H1 (cell line): ENCODE data around the gene FRMPD4.

ENCODE experiments used
- POLR2AphosphoS5 ChIP-seq: IDR thresholded peaks from 2 replicates; pipeline ENCODE4 v1.6.1; 2011; ENCODE audit warnings: low read depth, low read length
- SP1 ChIP-seq: IDR thresholded peaks from 2 replicates; pipeline ENCODE4 v1.6.1; 2011; ENCODE audit warnings: low read depth, low read length
- ZNF274 ChIP-seq: IDR thresholded peaks from 2 replicates; pipeline ENCODE4 v1.7.0; 2012; ENCODE audit warnings: low read length, borderline replicate concordance; ENCODE audit errors: extremely low read depth
- TF ChIP-seq, protein P1 (sequence below), 3 experiments: IDR thresholded peaks; 1 replicate in 2 of 3; 2 replicates in 1 of 3; pipeline versions ENCODE4 v1.5.1 to v1.6.1; 2011; ENCODE audit warnings: low read length in 3 of 3, mild to moderate bottlenecking in 3 of 3, inconsistent platforms in 2 of 3, low read depth in 1 of 3, moderate library complexity in 1 of 3; ENCODE audit not compliant: insufficient read depth in 1 of 3; ENCODE audit errors: control extremely low read depth in 1 of 3

DNA sequence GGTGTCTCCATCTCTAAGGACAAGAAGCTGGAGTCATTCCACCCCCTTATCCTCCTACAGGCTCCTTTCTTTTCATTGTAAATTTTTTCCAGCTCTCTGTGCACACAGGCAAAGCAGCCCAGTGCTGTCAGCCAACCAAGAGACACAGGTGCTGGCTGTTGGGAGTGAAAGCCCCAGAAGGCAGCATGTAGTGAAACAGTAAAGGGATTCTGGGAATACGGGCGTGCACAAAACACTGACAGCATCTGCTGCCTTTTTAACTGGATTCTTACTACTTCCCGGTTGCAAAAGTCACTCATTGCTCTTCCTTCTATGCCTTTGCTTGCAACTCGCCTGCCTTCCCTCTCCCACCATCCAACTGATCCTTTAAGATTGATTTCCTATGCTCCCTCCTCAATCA, 444.4 kb downstream of the FRMPD4 start:
- TF ChIP-seq, protein P1, sequence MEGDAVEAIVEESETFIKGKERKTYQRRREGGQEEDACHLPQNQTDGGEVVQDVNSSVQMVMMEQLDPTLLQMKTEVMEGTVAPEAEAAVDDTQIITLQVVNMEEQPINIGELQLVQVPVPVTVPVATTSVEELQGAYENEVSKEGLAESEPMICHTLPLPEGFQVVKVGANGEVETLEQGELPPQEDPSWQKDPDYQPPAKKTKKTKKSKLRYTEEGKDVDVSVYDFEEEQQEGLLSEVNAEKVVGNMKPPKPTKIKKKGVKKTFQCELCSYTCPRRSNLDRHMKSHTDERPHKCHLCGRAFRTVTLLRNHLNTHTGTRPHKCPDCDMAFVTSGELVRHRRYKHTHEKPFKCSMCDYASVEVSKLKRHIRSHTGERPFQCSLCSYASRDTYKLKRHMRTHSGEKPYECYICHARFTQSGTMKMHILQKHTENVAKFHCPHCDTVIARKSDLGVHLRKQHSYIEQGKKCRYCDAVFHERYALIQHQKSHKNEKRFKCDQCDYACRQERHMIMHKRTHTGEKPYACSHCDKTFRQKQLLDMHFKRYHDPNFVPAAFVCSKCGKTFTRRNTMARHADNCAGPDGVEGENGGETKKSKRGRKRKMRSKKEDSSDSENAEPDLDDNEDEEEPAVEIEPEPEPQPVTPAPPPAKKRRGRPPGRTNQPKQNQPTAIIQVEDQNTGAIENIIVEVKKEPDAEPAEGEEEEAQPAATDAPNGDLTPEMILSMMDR (IDR thresholded peaks at IDR 0.05; ENCODE audit: control extremely low read depth in 1 of 3, insufficient read depth in 1 of 3, low read depth in 1 of 3, low read length in 3 of 3), result no peak
- no peak for TF ChIP-seq ZNF274
- no peak for TF ChIP-seq SP1
- TF ChIP-seq POLR2AphosphoS5, result no peak
